ENCODE data around the gene SSPN. TPM values are rescaled to one million over a fixed set of nuclear protein-coding genes. Genes with fewer than 3 reads are reported as not detected.

The SSPN gene
- total RNA-seq, 1 donor from 2014 or later: 0.84 TPM

GRCh38 chr12:26162174-26162573, 33.2 kb upstream of the SSPN start:
- TF ChIP-seq EZH2phosphoT487 (IDR thresholded peaks at IDR 0.05) (no peak), EZH2 (IDR thresholded peaks at IDR 0.05) (no peak), CTCF (IDR thresholded peaks at IDR 0.05) (no peak)
- H3K4me1 Mint-ChIP-seq: no peaks in the 10 kb centered on the region
- no peak overlapping the region for H2AFZ ChIP-seq (replicated peaks)
- H3K4me3 ChIP-seq: no peak overlapping the region
- no peaks in the 10 kb centered on the region for H3K4me1 ChIP-seq
- H3K4me2 ChIP-seq: no peak overlapping the region
- no peak overlapping the region for H3K27ac ChIP-seq
- H3K9me3 ChIP-seq (ENCODE audit: low read depth): no peaks in the 10 kb centered on the region
- no peaks in the 10 kb centered on the region for H3K27me3 ChIP-seq
- H3K9me3 Mint-ChIP-seq: peaks cover 3% of the 10 kb centered on the region
- no peak overlapping the region for H3K4me3 Mint-ChIP-seq
- no peaks in the 10 kb centered on the region for H4K20me1 ChIP-seq (ENCODE audit: low read depth)
- H3K36me3 ChIP-seq: no peaks in the 10 kb centered on the region
- no peak overlapping the region for H3K9ac ChIP-seq
- no peaks in the 10 kb centered on the region for H3K79me2 ChIP-seq (ENCODE audit: low read depth)
- no peaks in the 10 kb centered on the region for H3K36me3 Mint-ChIP-seq
- no peak overlapping the region for H3K27ac Mint-ChIP-seq
- no peaks in the 10 kb centered on the region for H3K27me3 Mint-ChIP-seq (ENCODE audit: insufficient read depth, low read depth)
- DNase-seq (ENCODE audit: low spot score): no peak
- H3F3A ChIP-seq (ENCODE audit: low read depth): no peaks in the 10 kb centered on the region

- Histone ChIP-seq H3K4me2 (no peak overlapping the region), H3F3A (ENCODE audit: low read depth) (no peaks in the 10 kb centered on the region), H3K4me1 (no peaks in the 10 kb centered on the region), H3K27ac (no peak overlapping the region), H2AFZ (replicated peaks) (no peak overlapping the region), H3K9ac (no peak overlapping the region), H3K4me3 (no peak overlapping the region), H3K36me3 (no peaks in the 10 kb centered on the region), H4K20me1 (ENCODE audit: low read depth) (no peaks in the 10 kb centered on the region), H3K27me3 (no peaks in the 10 kb centered on the region), H3K9me3 (ENCODE audit: low read depth) (no peaks in the 10 kb centered on the region), H3K79me2 (ENCODE audit: low read depth) (no peaks in the 10 kb centered on the region)
- Mint-ChIP-seq H3K4me1 (no peaks in the 10 kb centered on the region), H3K27me3 (ENCODE audit: insufficient read depth, low read depth) (no peaks in the 10 kb centered on the region), H3K27ac (no peak overlapping the region), H3K36me3 (no peaks in the 10 kb centered on the region), H3K9me3 (peaks cover 3% of the 10 kb centered on the region), H3K4me3 (no peak overlapping the region)
- TF ChIP-seq CTCF (IDR thresholded peaks at IDR 0.05) (no peak), EZH2 (IDR thresholded peaks at IDR 0.05) (no peak), EZH2phosphoT487 (IDR thresholded peaks at IDR 0.05) (no peak)
- DNase-seq (ENCODE audit: low spot score): no peak
Observed at GRCh38 chr12:26162905-26163304, 32.5 kb upstream of the SSPN start.

GRCh38 chr12:26164118-26164517, 31.3 kb upstream of the SSPN start:
- H3K27me3 Mint-ChIP-seq (ENCODE audit: insufficient read depth, low read depth): no peaks in the 10 kb centered on the region
- peaks cover 3% of the 10 kb centered on the region for H3K9me3 Mint-ChIP-seq

More at GRCh38 chr12:26164118-26164517, 31.3 kb upstream of the SSPN start:
- Histone ChIP-seq H3K27ac (no peak overlapping the region), H2AFZ (replicated peaks) (no peak overlapping the region), H3K79me2 (ENCODE audit: low read depth) (no peaks in the 10 kb centered on the region), H3K27me3 (no peaks in the 10 kb centered on the region), H3F3A (ENCODE audit: low read depth) (no peaks in the 10 kb centered on the region), H3K4me2 (no peak overlapping the region), H3K9ac (no peak overlapping the region), H3K9me3 (ENCODE audit: low read depth) (no peaks in the 10 kb centered on the region), H3K36me3 (no peaks in the 10 kb centered on the region), H4K20me1 (ENCODE audit: low read depth) (no peaks in the 10 kb centered on the region), H3K4me1 (no peaks in the 10 kb centered on the region), H3K4me3 (no peak overlapping the region)
- H3K4me3 Mint-ChIP-seq: no peak overlapping the region
- no peak for DNase-seq (ENCODE audit: low spot score)
- no peaks in the 10 kb centered on the region for H3K4me1 Mint-ChIP-seq
- no peaks in the 10 kb centered on the region for H3K36me3 Mint-ChIP-seq
- no peak overlapping the region for H3K27ac Mint-ChIP-seq
- TF ChIP-seq CTCF (IDR thresholded peaks at IDR 0.05) (no peak), EZH2 (IDR thresholded peaks at IDR 0.05) (no peak), EZH2phosphoT487 (IDR thresholded peaks at IDR 0.05) (no peak)
